HepG2 (cell line): ENCODE data around the gene HSF4. TPM values are rescaled to one million over a fixed set of nuclear protein-coding genes. Genes with fewer than 3 reads are reported as not detected.

Experiments used
- ATAC-seq: fragments of 200-7000 bp; cut with Tn5 transposase; 3 replicates; pipeline ENCODE4 v1.9.1; 2020; ENCODE audit warnings: mild to moderate bottlenecking, moderate library complexity
- BruUV-seq: library from RNA; stranded (reverse); fragments of 400-500 nt; replicated peaks from 2 replicates; lab custom pipeline; 2021; lab: Mats Ljungman, UMichigan
- CTCF ChIA-PET: fragments of 300-600 bp; formaldehyde crosslinking; extraction: SDS; loops from one replicate; lab custom pipeline; 2021; ENCODE audit warnings: low total read pairs, inconsistent platforms, low intra/inter-chr PET ratio; lab: Yijun Ruan, JAX
- POLR2A ChIA-PET: fragments of 350-600 bp; sonication (Branson Sonifier 250); formaldehyde crosslinking; loops from one replicate; lab custom pipeline; 2020; ENCODE audit warnings: antibody characterized with exemption, inconsistent platforms; lab: Yijun Ruan, JAX
- DNase-seq: peaks from one replicate; pipeline ENCODE4 v3.0.0-alpha.2; 2015; ENCODE audit warnings: low spot score
- FAIRE-seq: peaks from 3 replicates; lab custom pipeline; 2011; peaks lifted over from hg19 to GRCh38; lab: Jason Lieb, UNC
- H2AFZ ChIP-seq: one replicate; pipeline ENCODE4 v1.6.1; 2011; ENCODE audit warnings: low read length, inconsistent platforms
- H3K27ac ChIP-seq: fragments of 300-600 bp; 3 replicates; pipeline ENCODE4 v1.8.0; 2011; ENCODE audit warnings: mixed run types, mild to moderate bottlenecking, mixed read lengths, low read length, inconsistent platforms; ENCODE audit not compliant: insufficient read depth; ENCODE audit errors: extremely low read length
- H3K27me3 ChIP-seq, 2 experiments: fragments of 200-600 bp in 1 of 2; 2 replicates in 1 of 2; 3 replicates in 1 of 2; pipeline versions ENCODE4 v1.6.0 to v1.8.0; 2011; ENCODE audit warnings: low read length in 2 of 2, mild to moderate bottlenecking in 2 of 2, moderate library complexity in 2 of 2, inconsistent platforms in 1 of 2; ENCODE audit not compliant: insufficient read depth in 2 of 2, control insufficient read depth in 1 of 2
- H3K36me3 ChIP-seq, 2 experiments: fragments of 200-600 bp in 1 of 2; replicated peaks in 1 of 2; 2 replicates in 1 of 2; 3 replicates in 1 of 2; pipeline versions ENCODE4 v1.5.1 to v1.8.0; 2011; ENCODE audit warnings: low read length in 2 of 2, inconsistent platforms in 1 of 2; ENCODE audit not compliant: insufficient read depth in 2 of 2, control insufficient read depth in 1 of 2
- H3K4me1 ChIP-seq: 2 replicates; pipeline ENCODE4 v1.5.1; 2012; ENCODE audit warnings: low read length, inconsistent platforms; ENCODE audit not compliant: insufficient read depth
- H3K4me2 ChIP-seq: 2 replicates; pipeline ENCODE4 v1.6.0; 2011; ENCODE audit warnings: low read depth, low read length, inconsistent platforms
- H3K4me3 ChIP-seq, 3 experiments: fragments of 200-600 bp in 1 of 3; sonication (generic), shearing (Covaris generic) in 1 of 3; replicated peaks in 1 of 3; 2 replicates each; pipeline ENCODE4 v1.5.1; 2011 to 2016; ENCODE audit warnings: low read length in 3 of 3, inconsistent platforms in 2 of 3, low read depth in 2 of 3, mild to moderate bottlenecking in 2 of 3, control low read depth in 1 of 3, mixed read lengths in 1 of 3; ENCODE audit not compliant: insufficient read depth in 1 of 3
- H3K79me2 ChIP-seq: one replicate; pipeline ENCODE4 v1.6.1; 2011; ENCODE audit warnings: low read length, inconsistent platforms; ENCODE audit not compliant: insufficient read depth
- H3K9ac ChIP-seq: 2 replicates; pipeline ENCODE4 v1.6.0; 2011; ENCODE audit warnings: mild to moderate bottlenecking, low read depth, low read length, inconsistent platforms; ENCODE audit not compliant: insufficient read depth
- H3K9me3 ChIP-seq: 2 replicates; pipeline ENCODE4 v1.5.1; 2012; ENCODE audit warnings: mild to moderate bottlenecking, low read length
- H4K20me1 ChIP-seq: 2 replicates; pipeline ENCODE4 v1.6.0; 2011; ENCODE audit warnings: inconsistent platforms, mild to moderate bottlenecking, low read length, moderate library complexity; ENCODE audit not compliant: insufficient read depth
- ZNF260 ChIP-seq: sonication (generic); formaldehyde crosslinking; IDR thresholded peaks from 2 replicates; pipeline ENCODE4 v1.4.0; 2020; ENCODE audit warnings: missing genetic modification reagents, low read depth, mild to moderate bottlenecking, borderline replicate concordance
- ZNF263 ChIP-seq: sonication (generic); formaldehyde crosslinking; IDR thresholded peaks from 2 replicates; pipeline ENCODE4 v1.4.0; 2020; ENCODE audit warnings: missing genetic modification reagents
- ZNF264 ChIP-seq: sonication (generic); formaldehyde crosslinking; IDR thresholded peaks from 2 replicates; pipeline ENCODE4 v1.4.0; 2020; ENCODE audit warnings: missing genetic modification reagents
- ZNF546 ChIP-seq: sonication (generic); formaldehyde crosslinking; conservative IDR thresholded peaks from 2 replicates; pipeline ENCODE4 v1.8.1; 2023; ENCODE audit warnings: mild to moderate bottlenecking, missing genetic modification reagents
- ZNF552 ChIP-seq: sonication (generic); formaldehyde crosslinking; IDR thresholded peaks from 2 replicates; pipeline ENCODE4 v1.9.0; 2022; ENCODE audit warnings: missing genetic modification reagents, mild to moderate bottlenecking, borderline replicate concordance
- ZNF839 ChIP-seq: sonication (generic); formaldehyde crosslinking; IDR thresholded peaks from 2 replicates; pipeline ENCODE4 v1.4.0; 2020; ENCODE audit warnings: missing genetic modification reagents, mild to moderate bottlenecking, borderline replicate concordance
- ZSCAN29 ChIP-seq: sonication (generic); formaldehyde crosslinking; conservative IDR thresholded peaks from 2 replicates; pipeline ENCODE4 v1.4.0; 2020; ENCODE audit warnings: mild to moderate bottlenecking, missing genetic modification reagents
- WGBS: methylation state at CpG from one replicate; pipeline ENCODE4 v1.1.6; 2017; ENCODE audit warnings: low lambda C conversion rate; 5-methylcytosine and 5-hydroxymethylcytosine counted together
- in situ Hi-C: cut with HindIII; loops from 2 replicates; pipeline ENCODE4 v1.10.0; 2017; ENCODE audit warnings: low pct_unique_long_range_greater_than_20kb; ENCODE audit not compliant: extremely low pct_ligation_motif_present
- intact Hi-C: fragments of 100-400 bp; cut with micrococcal nuclease; formaldehyde crosslinking; loops from one replicate; pipeline ENCODE4 v1.10.0; 2022; ENCODE audit not compliant: unreplicated experiment
- polyA plus RNA-seq, 8 experiments: library from polyadenylated mRNA; depleted of rRNA in 3 of 8; stranded (reverse) in 7 of 8; unstranded in 1 of 8; fragments of >200 nt; fragmentation: Illumina TruSeq in 4 of 8; extraction: Trizol in 4 of 8; gene quantifications; 2 replicates each; pipeline versions ENCODE4 v1.2.1 to v1.2.3, GENCODE V29; 2011 to 2016; ENCODE audit warnings: low read depth in 4 of 8, missing spikeins in 1 of 8, mixed read lengths in 1 of 8; ENCODE audit not compliant: insufficient read depth in 1 of 8
- total RNA-seq, 5 experiments: library from RNA; depleted of rRNA; stranded (reverse); fragments of >200 nt; fragmentation: Illumina TruSeq; extraction: Trizol; gene quantifications; 2 replicates each; pipeline ENCODE4 v1.2.3, GENCODE V29; 2016; ENCODE audit warnings: low read depth in 1 of 5
- TF ChIP-seq, protein P1 (sequence below): sonication (generic); formaldehyde crosslinking; IDR thresholded peaks from 2 replicates; pipeline ENCODE4 v1.4.0; 2020; ENCODE audit warnings: missing genetic modification reagents

The HSF4 gene
- total and polyA plus RNA-seq, 2 of the 13 experiments (the other 11 are each of a cell fraction or from before 2014, with no cell fraction given), result 3.5 to 16.9 TPM

GRCh38 chr16:67208154-67208896, 43.8 kb downstream of the HSF4 start:
- H3K9me3 ChIP-seq, result no peaks in the 10 kb centered on the region
- ChIA-PET CTCF (no interaction called here), POLR2A (interaction anchor here (0.8 to 3.0 kb wide), 9 partner anchors 10 to 38 kb away, joined by 3 to 17 read pairs (median 5); partner anchors contain the start of genes E2F4, NOL3 and TMEM208)
- H3K9ac ChIP-seq, result no peak overlapping the region
- H3K4me3 ChIP-seq, result no peak overlapping the region
- FAIRE-seq, result no peak
- H3K4me2 ChIP-seq, result no peak overlapping the region
- no peaks in the 10 kb centered on the region for H4K20me1 ChIP-seq
- no peaks in the 10 kb centered on the region for H3K27me3 ChIP-seq
- no peak for DNase-seq
- H2AFZ ChIP-seq, result no peak overlapping the region
- in situ Hi-C loops, result no loop called here
- H3K79me2 ChIP-seq, result no peaks in the 10 kb centered on the region
- 0 out of 2 replicates have a peak, but pooled peaks have one; percentile 25 for TF ChIP-seq ZNF263
- no peak for TF ChIP-seq ZNF552 (CRISPR knock-in tag)
- TF ChIP-seq ZNF546 (CRISPR knock-in tag), result 0 out of 2 replicates have a peak, but pooled peaks have one; percentile 11
- TF ChIP-seq, protein P1, sequence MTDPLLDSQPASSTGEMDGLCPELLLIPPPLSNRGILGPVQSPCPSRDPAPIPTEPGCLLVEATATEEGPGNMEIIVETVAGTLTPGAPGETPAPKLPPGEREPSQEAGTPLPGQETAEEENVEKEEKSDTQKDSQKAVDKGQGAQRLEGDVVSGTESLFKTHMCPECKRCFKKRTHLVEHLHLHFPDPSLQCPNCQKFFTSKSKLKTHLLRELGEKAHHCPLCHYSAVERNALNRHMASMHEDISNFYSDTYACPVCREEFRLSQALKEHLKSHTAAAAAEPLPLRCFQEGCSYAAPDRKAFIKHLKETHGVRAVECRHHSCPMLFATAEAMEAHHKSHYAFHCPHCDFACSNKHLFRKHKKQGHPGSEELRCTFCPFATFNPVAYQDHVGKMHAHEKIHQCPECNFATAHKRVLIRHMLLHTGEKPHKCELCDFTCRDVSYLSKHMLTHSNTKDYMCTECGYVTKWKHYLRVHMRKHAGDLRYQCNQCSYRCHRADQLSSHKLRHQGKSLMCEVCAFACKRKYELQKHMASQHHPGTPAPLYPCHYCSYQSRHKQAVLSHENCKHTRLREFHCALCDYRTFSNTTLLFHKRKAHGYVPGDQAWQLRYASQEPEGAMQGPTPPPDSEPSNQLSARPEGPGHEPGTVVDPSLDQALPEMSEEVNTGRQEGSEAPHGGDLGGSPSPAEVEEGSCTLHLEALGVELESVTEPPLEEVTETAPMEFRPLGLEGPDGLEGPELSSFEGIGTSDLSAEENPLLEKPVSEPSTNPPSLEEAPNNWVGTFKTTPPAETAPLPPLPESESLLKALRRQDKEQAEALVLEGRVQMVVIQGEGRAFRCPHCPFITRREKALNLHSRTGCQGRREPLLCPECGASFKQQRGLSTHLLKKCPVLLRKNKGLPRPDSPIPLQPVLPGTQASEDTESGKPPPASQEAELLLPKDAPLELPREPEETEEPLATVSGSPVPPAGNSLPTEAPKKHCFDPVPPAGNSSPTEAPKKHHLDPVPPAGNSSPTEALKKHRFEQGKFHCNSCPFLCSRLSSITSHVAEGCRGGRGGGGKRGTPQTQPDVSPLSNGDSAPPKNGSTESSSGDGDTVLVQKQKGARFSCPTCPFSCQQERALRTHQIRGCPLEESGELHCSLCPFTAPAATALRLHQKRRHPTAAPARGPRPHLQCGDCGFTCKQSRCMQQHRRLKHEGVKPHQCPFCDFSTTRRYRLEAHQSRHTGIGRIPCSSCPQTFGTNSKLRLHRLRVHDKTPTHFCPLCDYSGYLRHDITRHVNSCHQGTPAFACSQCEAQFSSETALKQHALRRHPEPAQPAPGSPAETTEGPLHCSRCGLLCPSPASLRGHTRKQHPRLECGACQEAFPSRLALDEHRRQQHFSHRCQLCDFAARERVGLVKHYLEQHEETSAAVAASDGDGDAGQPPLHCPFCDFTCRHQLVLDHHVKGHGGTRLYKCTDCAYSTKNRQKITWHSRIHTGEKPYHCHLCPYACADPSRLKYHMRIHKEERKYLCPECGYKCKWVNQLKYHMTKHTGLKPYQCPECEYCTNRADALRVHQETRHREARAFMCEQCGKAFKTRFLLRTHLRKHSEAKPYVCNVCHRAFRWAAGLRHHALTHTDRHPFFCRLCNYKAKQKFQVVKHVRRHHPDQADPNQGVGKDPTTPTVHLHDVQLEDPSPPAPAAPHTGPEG (CRISPR knock-in tag), result 0 out of 2 replicates have a peak, but pooled peaks have one; percentile 8
- TF ChIP-seq ZSCAN29 (CRISPR knock-in tag), result 0 out of 2 replicates have a peak, but pooled peaks have one; percentile 3
- TF ChIP-seq ZNF264 (CRISPR knock-in tag), result no peak
- TF ChIP-seq ZNF839 (CRISPR knock-in tag), result no peak
- no peak for TF ChIP-seq ZNF260 (CRISPR knock-in tag)
- H3K4me1 ChIP-seq, result peaks cover 60% of the 10 kb centered on the region
- H3K36me3 ChIP-seq, result peaks cover 3 to 5% of the 10 kb centered on the region in 2 experiments; a peak in 3 of 5 replicates
- intact Hi-C loops, result no loop called here
- no TSS peak for BruUV-seq
- no peak for ATAC-seq
- 72% methylated on average over 10 of the region's 11 CpGs for WGBS
- no peak overlapping the region for H3K27ac ChIP-seq
